Loucy (cell line): Measurements from ENCODE around the gene LCMT1.
A peak's percentile ranks its signal among the peaks of the same experiment; 100 is the strongest.

ENCODE experiments used
- H2AFZ ChIP-seq: fragments of 200-600 bp; sonication (generic); 2 replicates; pipeline ENCODE4 v1.6.0; 2016; ENCODE audit warnings: antibody characterized with exemption, mild to moderate bottlenecking, low read length, moderate library complexity
- H3F3A ChIP-seq: fragments of 200-600 bp; 2 replicates; pipeline ENCODE4 v1.6.0; 2016; ENCODE audit warnings: antibody characterized with exemption, low read depth, mild to moderate bottlenecking
- H3K27me3 ChIP-seq: fragments of 200-600 bp; sonication (generic); 2 replicates; pipeline ENCODE4 v1.6.1; 2014; ENCODE audit warnings: low read length, mild to moderate bottlenecking; ENCODE audit not compliant: insufficient read depth, poor library complexity, severe bottlenecking
- H3K36me3 ChIP-seq: fragments of 200-600 bp; sonication (generic); 2 replicates; pipeline ENCODE4 v1.6.1; 2016; ENCODE audit warnings: low read length; ENCODE audit not compliant: insufficient read depth
- H3K4me1 ChIP-seq: fragments of 200-600 bp; sonication (generic); 2 replicates; pipeline ENCODE4 v1.5.1; 2014; ENCODE audit warnings: low read length, mild to moderate bottlenecking; ENCODE audit not compliant: insufficient read depth, poor library complexity, severe bottlenecking
- H3K4me2 ChIP-seq: fragments of 200-600 bp; sonication (generic); 2 replicates; pipeline ENCODE4 v1.6.0; 2014; ENCODE audit warnings: antibody characterized with exemption, low read length, low read depth, mild to moderate bottlenecking; ENCODE audit not compliant: poor library complexity, severe bottlenecking
- H3K4me3 ChIP-seq: fragments of 200-600 bp; sonication (generic); 2 replicates; pipeline ENCODE4 v1.5.1; 2014; ENCODE audit warnings: low read length, mild to moderate bottlenecking, mixed read lengths; ENCODE audit not compliant: poor library complexity, severe bottlenecking
- H3K79me2 ChIP-seq: fragments of 200-600 bp; sonication (generic); 2 replicates; pipeline ENCODE4 v1.6.1; 2014; ENCODE audit warnings: low read length; ENCODE audit not compliant: insufficient read depth
- H3K9ac ChIP-seq: fragments of 200-600 bp; sonication (generic); 2 replicates; pipeline ENCODE4 v1.6.0; 2014; ENCODE audit warnings: mild to moderate bottlenecking, low read depth, low read length, moderate library complexity; ENCODE audit not compliant: poor library complexity, severe bottlenecking
- H3K9me2 ChIP-seq: fragments of 200-600 bp; sonication (generic); replicated peaks from 2 replicates; pipeline ENCODE4 v1.6.1; 2016; ENCODE audit warnings: low read depth, low read length, mixed read lengths
- H3K9me3 ChIP-seq: fragments of 200-600 bp; sonication (generic); 2 replicates; pipeline ENCODE4 v1.6.1; 2014; ENCODE audit warnings: mild to moderate bottlenecking, antibody characterized with exemption, low read length, low read depth; ENCODE audit not compliant: insufficient read depth
- H4K20me1 ChIP-seq: fragments of 200-600 bp; sonication (generic); 2 replicates; pipeline ENCODE4 v1.6.0; 2014; ENCODE audit warnings: antibody characterized with exemption, low read length, mild to moderate bottlenecking; ENCODE audit not compliant: insufficient read depth, poor library complexity, severe bottlenecking
- CTCF ChIP-seq: fragments of 200-600 bp; sonication (generic); conservative IDR thresholded peaks from 2 replicates; pipeline ENCODE4 v1.5.1; 2014; ENCODE audit warnings: mild to moderate bottlenecking, antibody characterized with exemption, low read length
- EZH2phosphoT487 ChIP-seq: fragments of 200-600 bp; IDR thresholded peaks from 2 replicates; pipeline ENCODE4 v1.6.1; 2018; ENCODE audit warnings: antibody characterized with exemption, mild to moderate bottlenecking, moderate library complexity, borderline replicate concordance

Gene LCMT1

DNA sequence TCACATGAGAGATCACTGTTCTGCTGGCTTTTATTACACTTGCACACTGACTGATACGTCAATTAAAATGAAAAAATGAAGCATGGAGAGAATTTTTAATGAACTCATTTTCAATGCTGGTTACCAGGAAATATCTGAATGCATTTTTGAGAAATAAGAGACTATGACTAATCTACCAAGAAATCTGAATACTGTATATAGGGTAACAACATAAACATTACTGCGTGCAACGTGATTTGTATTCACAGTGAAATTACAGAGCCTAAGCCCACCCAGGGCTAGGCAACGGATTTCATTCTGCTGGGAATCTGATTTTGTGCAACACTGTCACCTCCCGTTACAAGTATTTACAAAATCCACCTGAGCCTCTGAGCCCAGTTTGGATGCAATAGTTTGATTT lies 23.8 kb upstream of the LCMT1 start:
- Histone ChIP-seq H4K20me1 (no peaks in the 10 kb centered on the region), H3K27me3 (no peaks in the 10 kb centered on the region), H3F3A (peaks cover 7% of the 10 kb centered on the region; the same call in 1 of the 2 replicates), H3K36me3 (no peaks in the 10 kb centered on the region), H3K9me3 (no peaks in the 10 kb centered on the region), H3K79me2 (no peaks in the 10 kb centered on the region), H2AFZ (no peak overlapping the region), H3K9ac (no peak overlapping the region), H3K4me2 (no peak overlapping the region), H3K9me2 (no peaks in the 10 kb centered on the region), H3K4me3 (no peak overlapping the region), H3K4me1 (peaks cover 23% of the 10 kb centered on the region)
- no peak for TF ChIP-seq CTCF
- no peak for TF ChIP-seq EZH2phosphoT487

- Histone ChIP-seq H3K9ac (peak overlapping the region; percentile 58), H3K9me3 (no peaks in the 10 kb centered on the region), H3F3A (peaks cover 22% of the 10 kb centered on the region), H3K4me1 (peaks cover 39% of the 10 kb centered on the region), H3K9me2 (no peaks in the 10 kb centered on the region), H3K79me2 (no peaks in the 10 kb centered on the region), H3K27me3 (no peaks in the 10 kb centered on the region), H3K4me2 (no peak overlapping the region), H3K36me3 (no peaks in the 10 kb centered on the region), H4K20me1 (no peaks in the 10 kb centered on the region), H2AFZ (no peak overlapping the region), H3K4me3 (no peak overlapping the region)
- TF ChIP-seq CTCF, result no peak
Measured at GRCh38 chr16:25089351-25089750, 22.2 kb upstream of the LCMT1 start.

DNA sequence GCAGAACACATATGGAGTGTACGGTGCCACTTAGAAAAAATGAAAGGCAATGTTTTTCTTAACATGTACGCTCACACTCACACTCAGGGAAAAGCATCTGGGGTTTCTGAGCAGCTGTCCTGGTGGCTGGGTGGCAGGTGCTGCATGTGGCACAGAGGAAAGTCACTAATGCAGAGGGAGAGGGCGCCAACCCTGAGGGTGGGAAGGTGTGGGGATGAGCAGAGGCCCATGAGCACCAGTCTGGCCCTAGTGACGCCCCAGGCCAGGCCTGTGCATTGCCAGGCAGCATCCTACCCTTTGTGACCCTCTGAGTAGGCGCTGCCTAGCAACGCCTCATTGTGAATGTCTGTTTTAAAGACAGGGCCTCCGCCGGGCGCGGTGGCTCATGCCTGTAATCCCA lies 19.1 kb upstream of the LCMT1 start:
- TF ChIP-seq CTCF (no peak), EZH2phosphoT487 (no peak)
- no peaks in the 10 kb centered on the region for H4K20me1 ChIP-seq
- H3K79me2 ChIP-seq, result no peaks in the 10 kb centered on the region
- peak overlapping the region; percentile 70 for H3K4me2 ChIP-seq
- H3K9ac ChIP-seq, result peak overlapping the region; percentile 71
- no peaks in the 10 kb centered on the region for H3K9me2 ChIP-seq
- H3K4me1 ChIP-seq, result peaks cover 53% of the 10 kb centered on the region
- no peaks in the 10 kb centered on the region for H3K9me3 ChIP-seq
- H3K4me3 ChIP-seq, result peak overlapping the region; percentile 61
- H3K27me3 ChIP-seq, result no peaks in the 10 kb centered on the region
- peaks cover 27% of the 10 kb centered on the region for H3F3A ChIP-seq
- H3K36me3 ChIP-seq, result no peaks in the 10 kb centered on the region
- H2AFZ ChIP-seq, result no peak overlapping the region
